K562 (cell line): ENCODE measurements around the gene CSF1. TPM values are rescaled to one million over a fixed set of nuclear protein-coding genes. Genes with fewer than 3 reads are reported as not detected.

ENCODE experiments used
- ATAC-seq: fragments of 200-7000 bp; cut with Tn5 transposase; 3 replicates; pipeline ENCODE4 v1.9.1; 2020; ENCODE audit warnings: moderate library complexity
- BruUV-seq: library from RNA; stranded (reverse); fragments of 400-500 nt; replicated peaks from 2 replicates; lab custom pipeline; 2021; lab: Mats Ljungman, UMichigan
- CTCF ChIA-PET: fragments of 300-600 bp; formaldehyde crosslinking; extraction: SDS; loops from one replicate; lab custom pipeline; 2021; ENCODE audit warnings: low intra/inter-chr PET ratio; lab: Yijun Ruan, JAX
- POLR2A ChIA-PET: fragments of 300-600, 350-650 bp; sonication (Branson Sonifier 250); formaldehyde crosslinking; extraction: SDS; loops from one replicate; lab custom pipeline; 2021; ENCODE audit warnings: antibody characterized with exemption, inconsistent platforms; lab: Yijun Ruan, JAX
- DNase-seq, 4 experiments: peaks; one replicate each; pipeline versions ENCODE4 v3.0.0 to v3.0.0-alpha.2; 2011 to 2018; ENCODE audit warnings: low spot score in 3 of 4, mixed read lengths in 3 of 4; ENCODE audit errors: extremely low read depth in 1 of 4
- FAIRE-seq: peaks from 2 replicates; lab custom pipeline; 2011; peaks lifted over from hg19 to GRCh38; lab: Jason Lieb, UNC
- H2AFZ ChIP-seq: 2 replicates; pipeline ENCODE4 v1.6.0; 2011; ENCODE audit warnings: low read depth, low read length, control low read depth, inconsistent platforms
- H3K27ac ChIP-seq: fragments of 200-600 bp; 3 replicates; pipeline ENCODE4 v1.8.0; 2011; ENCODE audit warnings: low read depth, mild to moderate bottlenecking, control low read depth, inconsistent platforms, low read length, moderate library complexity, mixed read lengths; ENCODE audit errors: extremely low read depth
- H3K27me3 ChIP-seq, 2 experiments: fragments of 300-600 bp in 1 of 2; 2 replicates in 1 of 2; 3 replicates in 1 of 2; pipeline versions ENCODE4 v1.6.0 to v1.8.0; 2011; ENCODE audit warnings: inconsistent platforms in 2 of 2, low read length in 2 of 2, mild to moderate bottlenecking in 1 of 2, mixed read lengths in 1 of 2, moderate library complexity in 1 of 2; ENCODE audit not compliant: control insufficient read depth in 2 of 2, insufficient read depth in 2 of 2
- H3K36me3 ChIP-seq: fragments of 300-600 bp; 3 replicates; pipeline ENCODE4 v1.8.0; 2011; ENCODE audit warnings: mild to moderate bottlenecking, low read length, inconsistent platforms; ENCODE audit not compliant: control insufficient read depth, insufficient read depth
- H3K4me1 ChIP-seq, 2 experiments: fragments of 200-600 bp in 1 of 2; replicated peaks in 1 of 2; 2 replicates in 1 of 2; 3 replicates in 1 of 2; pipeline versions ENCODE4 v1.5.1 to v1.8.0; 2011; ENCODE audit warnings: inconsistent platforms in 2 of 2, low read length in 2 of 2, mild to moderate bottlenecking in 1 of 2, mixed read lengths in 1 of 2, moderate library complexity in 1 of 2; ENCODE audit not compliant: control insufficient read depth in 2 of 2, insufficient read depth in 2 of 2
- H3K4me2 ChIP-seq: 2 replicates; pipeline ENCODE4 v1.6.1; 2011; ENCODE audit warnings: low read length, control low read depth, inconsistent platforms, mixed read lengths; ENCODE audit not compliant: insufficient read depth
- H3K4me3 ChIP-seq: fragments of 200-600 bp; sonication (generic), shearing (Covaris generic); 2 replicates; pipeline ENCODE4 v1.5.1; 2016; ENCODE audit warnings: control low read depth, inconsistent platforms
- H3K79me2 ChIP-seq: fragments of 200-600 bp; 3 replicates; pipeline ENCODE4 v1.8.0; 2011; ENCODE audit warnings: low read length, inconsistent platforms; ENCODE audit not compliant: control insufficient read depth, insufficient read depth
- H3K9ac ChIP-seq, 2 experiments: 2 replicates each; pipeline versions ENCODE4 v1.6.0 to v1.6.1; 2011; ENCODE audit warnings: low read depth in 2 of 2, low read length in 2 of 2, control low read depth in 1 of 2, inconsistent platforms in 1 of 2, mild to moderate bottlenecking in 1 of 2, mixed read lengths in 1 of 2; ENCODE audit not compliant: insufficient read depth in 1 of 2
- H3K9me1 ChIP-seq: one replicate; pipeline ENCODE4 v1.6.0; 2011; ENCODE audit warnings: inconsistent platforms, mild to moderate bottlenecking, low read length, moderate library complexity; ENCODE audit not compliant: control insufficient read depth, insufficient read depth
- H3K9me3 ChIP-seq: replicated peaks from 2 replicates; pipeline ENCODE4 v1.5.1; 2011; ENCODE audit warnings: low read depth, low read length, inconsistent platforms; ENCODE audit not compliant: control insufficient read depth, insufficient read depth
- H4K20me1 ChIP-seq: replicated peaks from 2 replicates; pipeline ENCODE4 v1.6.1; 2011; ENCODE audit warnings: low read length, inconsistent platforms, mixed read lengths; ENCODE audit not compliant: control insufficient read depth, insufficient read depth
- MYC ChIP-seq, 2 experiments: fragments of 250-450 bp in 1 of 2; sonication (Bioruptor Pico) in 1 of 2; IDR thresholded peaks; 2 replicates each; pipeline versions ENCODE4 v1.5.1 to v1.6.1; 2012 to 2021; ENCODE audit warnings: low read depth in 2 of 2, borderline replicate concordance in 1 of 2, improper control_type of control experiment in 1 of 2, low read length in 1 of 2, mild to moderate bottlenecking in 1 of 2, moderate library complexity in 1 of 2
- PRMT5 ChIP-seq: sonication (generic); formaldehyde crosslinking; IDR thresholded peaks from 2 replicates; pipeline ENCODE4 v1.5.0; 2020; ENCODE audit warnings: missing genetic modification reagents
- SMARCA5 ChIP-seq: fragments of 450-650 bp; IDR thresholded peaks from 2 replicates; pipeline ENCODE4 v1.6.1; 2016
- WGBS: fragments of 100-300 bp; shearing (Covaris generic); methylation state at CpG from one replicate; pipeline ENCODE4 v1.1.6; 2016; ENCODE audit warnings: low coverage, mixed read lengths; ENCODE audit not compliant: insufficient coverage; ENCODE audit errors: missing lambda C conversion rate; 5-methylcytosine and 5-hydroxymethylcytosine counted together
- in situ Hi-C: fragments of 300-500 bp; cut with MboI; formaldehyde crosslinking; loops from 4 replicates; pipeline ENCODE4 v1.15.0; 2018; ENCODE audit warnings: inconsistent platforms, mixed read lengths
- intact Hi-C: fragments of 100-400 bp; cut with micrococcal nuclease; formaldehyde crosslinking; loops from 2 replicates; pipeline ENCODE4 v1.14.2; 2022
- polyA plus RNA-seq, 8 experiments: library from polyadenylated mRNA; depleted of rRNA in 4 of 8; stranded (reverse) in 5 of 8; unstranded in 3 of 8; fragments of >200 nt; fragmentation: Nextera tagmentation in 2 of 8; fragmentation: Illumina TruSeq in 1 of 8; extraction: Ambion mirVana in 2 of 8; extraction: Trizol in 1 of 8; gene quantifications; 2 replicates each; pipeline versions ENCODE4 v1.2.1 to v1.2.3, GENCODE V29; 2011 to 2014; ENCODE audit warnings: inconsistent platforms in 1 of 8, missing spikeins in 1 of 8
- total RNA-seq, 7 experiments: library from RNA; depleted of rRNA in 6 of 7; stranded (reverse); fragments of >200 nt in 6 of 7; fragmentation: Illumina TruSeq in 2 of 7; extraction: Trizol in 2 of 7; gene quantifications; 2 replicates each; pipeline versions ENCODE4 v1.2.1 to v1.2.3, GENCODE V29; 2011 to 2021; ENCODE audit warnings: low replicate concordance in 1 of 7
- TF ChIP-seq, protein P1 (sequence below), 2 experiments: fragments of 450-650 bp; IDR thresholded peaks; 2 replicates each; pipeline ENCODE4 v1.6.1; 2018; ENCODE audit warnings: mild to moderate bottlenecking in 2 of 2, low read depth in 1 of 2; ENCODE audit not compliant: partially characterized antibody in 2 of 2

CSF1 gene
- total and polyA plus RNA-seq, 9 of the 15 experiments (the other 6 are each of a cell fraction or from before 2014, with no cell fraction given) = 0.18 to 11.8 (median 2.8) TPM

- WGBS = 52% methylated on average over 3 of the region's 3 CpGs
- DNase-seq = no peak
- Histone ChIP-seq H3K4me3 (no peak overlapping the region), H3K9me1 (no peaks in the 10 kb centered on the region), H3K9ac (no peak overlapping the region), H3K36me3 (no peaks in the 10 kb centered on the region), H2AFZ (no peak overlapping the region), H3K27me3 (no peaks in the 10 kb centered on the region), H3K9me3 (0 out of 2 replicates have a peak, but pooled peaks cover 3% of the 10 kb centered on the region), H3K27ac (no peak overlapping the region), H3K4me1 (peaks cover 4 to 6% of the 10 kb centered on the region in 2 experiments; a peak in 4 of 5 replicates), H3K79me2 (no peaks in the 10 kb centered on the region), H4K20me1 (no peaks in the 10 kb centered on the region), H3K4me2 (no peak overlapping the region)
- in situ Hi-C loops = no loop called here
- no TSS peak for BruUV-seq
- FAIRE-seq = no peak
- intact Hi-C loops = no loop called here
- CTCF ChIA-PET = interaction anchor here (0.8 to 0.9 kb wide), 2 partner anchors 16 to 198 kb away, joined by 3 read pairs; no protein-coding TSS in a partner anchor
- TF ChIP-seq SMARCA5 (no peak), MYC (IDR thresholded peaks at IDR 0.05; ENCODE audit: low read depth, low read length) (no peak), MYC (CRISPR knock-in tag; IDR thresholded peaks at IDR 0.05; ENCODE audit: borderline replicate concordance, low read depth) (no peak), PRMT5 (CRISPR knock-in tag) (no peak)
- TF ChIP-seq, protein P1, sequence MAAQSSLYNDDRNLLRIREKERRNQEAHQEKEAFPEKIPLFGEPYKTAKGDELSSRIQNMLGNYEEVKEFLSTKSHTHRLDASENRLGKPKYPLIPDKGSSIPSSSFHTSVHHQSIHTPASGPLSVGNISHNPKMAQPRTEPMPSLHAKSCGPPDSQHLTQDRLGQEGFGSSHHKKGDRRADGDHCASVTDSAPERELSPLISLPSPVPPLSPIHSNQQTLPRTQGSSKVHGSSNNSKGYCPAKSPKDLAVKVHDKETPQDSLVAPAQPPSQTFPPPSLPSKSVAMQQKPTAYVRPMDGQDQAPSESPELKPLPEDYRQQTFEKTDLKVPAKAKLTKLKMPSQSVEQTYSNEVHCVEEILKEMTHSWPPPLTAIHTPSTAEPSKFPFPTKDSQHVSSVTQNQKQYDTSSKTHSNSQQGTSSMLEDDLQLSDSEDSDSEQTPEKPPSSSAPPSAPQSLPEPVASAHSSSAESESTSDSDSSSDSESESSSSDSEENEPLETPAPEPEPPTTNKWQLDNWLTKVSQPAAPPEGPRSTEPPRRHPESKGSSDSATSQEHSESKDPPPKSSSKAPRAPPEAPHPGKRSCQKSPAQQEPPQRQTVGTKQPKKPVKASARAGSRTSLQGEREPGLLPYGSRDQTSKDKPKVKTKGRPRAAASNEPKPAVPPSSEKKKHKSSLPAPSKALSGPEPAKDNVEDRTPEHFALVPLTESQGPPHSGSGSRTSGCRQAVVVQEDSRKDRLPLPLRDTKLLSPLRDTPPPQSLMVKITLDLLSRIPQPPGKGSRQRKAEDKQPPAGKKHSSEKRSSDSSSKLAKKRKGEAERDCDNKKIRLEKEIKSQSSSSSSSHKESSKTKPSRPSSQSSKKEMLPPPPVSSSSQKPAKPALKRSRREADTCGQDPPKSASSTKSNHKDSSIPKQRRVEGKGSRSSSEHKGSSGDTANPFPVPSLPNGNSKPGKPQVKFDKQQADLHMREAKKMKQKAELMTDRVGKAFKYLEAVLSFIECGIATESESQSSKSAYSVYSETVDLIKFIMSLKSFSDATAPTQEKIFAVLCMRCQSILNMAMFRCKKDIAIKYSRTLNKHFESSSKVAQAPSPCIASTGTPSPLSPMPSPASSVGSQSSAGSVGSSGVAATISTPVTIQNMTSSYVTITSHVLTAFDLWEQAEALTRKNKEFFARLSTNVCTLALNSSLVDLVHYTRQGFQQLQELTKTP (IDR thresholded peaks at IDR 0.05; ENCODE audit: low read depth in 1 of 2, partially characterized antibody in 2 of 2) = no peak
- POLR2A ChIA-PET = interaction anchor here (0.6 to 1.1 kb wide), 2 partner anchors 9 to 68 kb away, joined by 3 to 4 read pairs; no protein-coding TSS in a partner anchor
- no peak for ATAC-seq
These were observed 63.5 kb downstream of the CSF1 start for GRCh38 chr1:109974191-109974590.
